Measurements from ENCODE around the gene PSMB5. TPM values are rescaled to one million over a fixed set of nuclear protein-coding genes. Genes with fewer than 3 reads are reported as not detected.

Gene PSMB5
- total RNA-seq, 1 experiment from 2014 or later: 165 TPM

- no peak for DNase-seq (ENCODE audit: low read depth, low spot score)
- in situ Hi-C loops (cut with HindIII; ENCODE audit: low pct_unique_long_range_greater_than_20kb, low sequenced_read_pairs): no loop called here
Observed at GRCh38 chr14:23063601-23064000, 28.9 kb upstream of the PSMB5 start.

GRCh38 chr14:23062002-23062401, 27.3 kb upstream of the PSMB5 start:
- in situ Hi-C loops (cut with HindIII; ENCODE audit: low pct_unique_long_range_greater_than_20kb, low sequenced_read_pairs): no loop called here
- peak; percentile 51 for DNase-seq (ENCODE audit: low read depth, low spot score)

- no peak for DNase-seq (ENCODE audit: low read depth, low spot score)
- in situ Hi-C loops (cut with HindIII; ENCODE audit: low pct_unique_long_range_greater_than_20kb, low sequenced_read_pairs): no loop called here
Observed at GRCh38 chr14:23060536-23061260, 26.0 kb upstream of the PSMB5 start.

DNA sequence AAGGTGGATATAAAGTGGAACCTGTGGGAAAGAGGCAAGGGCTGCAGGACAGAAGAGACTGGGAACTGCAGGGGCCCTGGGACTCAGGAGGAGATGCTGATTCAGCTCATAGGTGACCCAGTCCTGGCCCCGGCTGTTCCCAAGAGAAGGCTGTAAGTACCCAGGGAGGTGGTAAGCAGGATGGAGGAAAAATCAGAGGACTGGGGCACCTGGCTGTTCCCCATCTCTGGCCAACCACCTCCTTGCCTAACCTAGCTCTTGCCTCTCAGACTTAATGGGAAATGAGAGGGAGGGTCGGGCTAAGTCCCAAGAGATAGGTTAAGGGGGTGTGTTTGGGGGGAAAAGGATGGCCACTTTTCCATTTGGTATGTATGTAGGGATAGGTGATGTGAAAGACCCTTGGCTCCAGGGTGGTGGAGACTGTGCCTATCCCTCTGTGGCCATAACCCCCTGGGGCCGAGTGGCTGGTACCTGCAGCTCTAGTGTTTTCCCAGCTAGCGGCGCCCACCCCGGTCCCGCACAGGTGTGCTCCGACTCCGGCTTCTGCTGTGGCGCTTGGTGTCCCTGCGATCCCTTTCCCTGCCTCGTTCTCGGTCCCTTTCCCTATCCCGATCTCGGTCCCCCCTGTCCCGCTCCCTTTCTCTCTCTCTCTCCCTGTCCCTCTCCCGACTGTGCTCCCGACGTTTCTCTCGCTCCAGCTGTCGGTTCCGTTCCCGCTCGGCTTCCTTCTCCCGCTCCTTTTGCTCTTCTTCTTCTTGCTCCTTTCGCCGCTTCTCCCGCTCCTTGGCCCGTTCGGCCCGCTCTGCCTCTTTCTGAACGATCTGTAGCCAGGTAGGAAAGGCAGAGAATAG, 24.2 kb upstream of the PSMB5 start:
- in situ Hi-C loops (cut with HindIII; ENCODE audit: low pct_unique_long_range_greater_than_20kb, low sequenced_read_pairs): no loop called here
- DNase-seq (ENCODE audit: low read depth, low spot score): peak; percentile 11

DNA sequence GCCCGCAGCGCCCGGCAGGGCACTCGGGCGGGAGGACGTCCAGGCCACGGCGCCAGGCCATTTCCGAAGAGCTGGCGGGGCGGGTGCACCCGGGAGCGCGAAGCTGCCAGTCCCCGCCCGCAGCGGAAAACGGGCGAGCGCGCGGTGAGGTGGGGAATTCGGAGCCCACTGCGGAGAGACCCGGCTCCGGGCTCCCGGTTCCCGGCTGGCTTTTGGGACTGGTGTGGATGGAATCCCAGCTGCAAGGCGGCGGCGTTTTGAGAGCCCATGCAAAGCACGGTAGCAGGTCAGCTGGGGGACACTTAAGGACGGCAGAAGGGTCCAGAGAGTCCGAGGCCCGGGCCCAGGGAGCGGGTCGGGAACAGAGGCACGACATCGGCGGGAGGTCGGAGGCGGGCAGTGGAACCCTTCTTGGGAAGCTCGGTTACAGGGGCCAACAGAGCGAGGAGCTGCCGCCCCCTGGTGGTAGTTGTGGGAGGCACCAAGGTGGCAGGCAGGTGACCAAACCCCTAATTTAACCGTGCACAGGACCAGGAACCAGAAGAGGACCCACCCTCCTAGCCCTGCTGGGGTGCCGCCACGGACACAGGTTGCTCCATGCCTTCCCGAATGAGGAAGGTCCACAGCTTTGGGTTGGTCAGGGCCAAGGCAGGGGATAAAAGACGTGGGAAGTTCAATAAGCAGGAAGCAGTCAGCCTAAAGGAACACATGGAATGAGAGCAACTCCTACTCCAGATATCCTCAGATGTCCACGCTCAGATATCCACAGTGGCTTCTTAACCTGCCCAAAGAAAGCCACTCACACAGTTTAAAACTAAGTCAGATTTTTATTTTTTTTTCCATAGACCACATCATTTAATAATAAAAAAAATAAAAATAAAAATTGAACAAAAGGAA, 23.3 kb upstream of the PSMB5 start:
- in situ Hi-C loops (cut with HindIII; ENCODE audit: low pct_unique_long_range_greater_than_20kb, low sequenced_read_pairs): no loop called here
- peak; percentile 82 for DNase-seq (ENCODE audit: low read depth, low spot score)

DNA sequence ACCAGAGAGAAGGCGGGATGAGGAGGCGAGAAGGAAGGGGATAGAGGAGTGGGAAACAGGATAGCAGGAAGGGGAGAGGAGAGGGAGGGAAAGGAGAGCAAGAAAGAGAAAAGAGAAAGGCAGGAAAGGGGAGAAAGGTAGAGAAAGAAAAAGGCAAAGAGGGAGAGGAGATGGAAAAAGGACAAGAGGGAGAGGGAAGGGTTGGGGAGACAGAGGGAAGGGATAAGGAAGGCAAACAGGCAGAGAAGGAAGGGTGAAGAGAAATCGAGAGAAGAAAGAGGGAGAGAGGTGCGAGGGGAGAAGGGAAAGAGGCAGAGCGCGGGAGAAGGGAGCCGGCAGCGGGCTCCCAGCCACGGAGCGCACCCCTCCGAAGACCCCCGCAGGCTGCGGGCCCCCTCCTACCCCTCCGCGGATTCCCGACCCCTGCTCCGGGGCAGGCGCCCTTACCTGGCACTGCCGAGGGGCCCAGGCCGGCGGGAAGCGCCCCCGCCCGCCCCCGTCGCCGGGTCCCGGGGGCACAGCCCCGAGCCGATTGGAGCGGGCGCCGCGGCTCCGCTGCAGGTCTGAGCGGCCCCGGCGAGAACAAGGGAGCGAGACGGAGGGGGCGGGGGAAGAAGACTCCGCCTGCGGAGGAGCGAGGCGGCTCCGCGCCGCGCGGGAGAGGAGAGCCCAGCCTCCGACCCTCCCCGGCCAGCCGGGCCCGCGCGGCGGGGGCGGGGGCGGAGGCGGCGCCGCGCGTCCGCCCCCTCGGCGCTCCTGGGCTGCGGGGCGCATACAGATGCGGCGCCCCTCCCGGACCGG, 22.5 kb upstream of the PSMB5 start, which contains the start of gene CDH24:
CDH24 (minus strand) TSS at position 565 of the 801 bp plus-strand sequence. CDS start 1,787 bp downstream, outside the sequence.
- DNase-seq (ENCODE audit: low read depth, low spot score): peak; percentile 51
- in situ Hi-C loops (cut with HindIII; ENCODE audit: low pct_unique_long_range_greater_than_20kb, low sequenced_read_pairs): no loop called here

DNA sequence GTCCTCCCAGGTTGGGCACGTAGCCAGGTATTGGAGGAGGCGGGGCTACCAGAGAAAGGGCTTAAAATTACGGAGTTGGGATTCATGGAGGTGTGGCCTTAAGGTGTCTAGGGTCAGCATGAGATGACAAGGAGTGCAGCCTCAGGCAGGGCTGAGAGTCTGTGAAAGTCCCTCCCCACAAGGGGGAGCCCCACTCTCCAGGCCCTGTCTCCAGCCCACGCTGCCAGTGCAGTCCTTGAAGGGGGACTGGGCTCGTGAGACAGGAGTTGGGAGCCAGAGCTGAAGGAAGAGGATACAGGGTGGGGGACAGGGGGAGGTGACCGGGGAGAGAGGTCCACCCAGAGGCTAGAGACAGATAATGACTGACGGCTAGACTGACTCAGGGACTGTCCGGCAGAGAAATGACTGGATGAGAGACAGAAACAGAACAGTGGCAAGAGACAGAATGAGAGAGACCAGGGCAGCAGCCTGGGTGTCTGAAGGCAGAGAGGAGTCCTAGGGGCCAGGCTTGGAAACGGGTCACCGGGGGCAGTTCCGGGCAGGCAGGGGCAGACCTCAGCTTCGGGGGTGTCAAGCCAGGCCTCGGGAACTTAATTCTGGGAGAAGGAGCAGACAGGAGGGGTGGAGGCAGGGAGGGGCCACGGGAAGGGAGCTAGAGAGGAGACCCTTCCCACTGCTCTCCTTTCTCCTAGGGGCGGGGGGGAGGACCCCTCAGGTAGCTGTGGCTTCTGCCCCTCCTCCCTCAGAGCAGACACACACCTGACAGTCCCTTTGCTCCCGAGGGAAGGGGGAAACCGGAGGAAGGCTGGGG, 21.6 kb upstream of the PSMB5 start:
- in situ Hi-C loops (cut with HindIII; ENCODE audit: low pct_unique_long_range_greater_than_20kb, low sequenced_read_pairs): no loop called here
- peak; percentile 75 for DNase-seq (ENCODE audit: low read depth, low spot score)

- no peak for DNase-seq (ENCODE audit: low read depth, low spot score)
Observed at GRCh38 chr14:23055621-23056144, 21.0 kb upstream of the PSMB5 start.

GRCh38 chr14:23055147-23055550, 20.4 kb upstream of the PSMB5 start:
- no peak for DNase-seq (ENCODE audit: low read depth, low spot score)
- in situ Hi-C loops (cut with HindIII; ENCODE audit: low pct_unique_long_range_greater_than_20kb, low sequenced_read_pairs): no loop called here

More at GRCh38 chr14:23055621-23056144, 21.0 kb upstream of the PSMB5 start:
- in situ Hi-C loops (cut with HindIII; ENCODE audit: low pct_unique_long_range_greater_than_20kb, low sequenced_read_pairs): no loop called here

- in situ Hi-C loops (cut with HindIII; ENCODE audit: low pct_unique_long_range_greater_than_20kb, low sequenced_read_pairs): no loop called here
- DNase-seq (ENCODE audit: low read depth, low spot score): no peak
Observed at GRCh38 chr14:23054000-23054811, 19.5 kb upstream of the PSMB5 start.

GRCh38 chr14:23053426-23053825, 18.7 kb upstream of the PSMB5 start:
- in situ Hi-C loops (cut with HindIII; ENCODE audit: low pct_unique_long_range_greater_than_20kb, low sequenced_read_pairs): no loop called here
- no peak for DNase-seq (ENCODE audit: low read depth, low spot score)

- in situ Hi-C loops (cut with HindIII; ENCODE audit: low pct_unique_long_range_greater_than_20kb, low sequenced_read_pairs): no loop called here
- DNase-seq (ENCODE audit: low read depth, low spot score): no peak
Observed at GRCh38 chr14:23052671-23053070, 18.0 kb upstream of the PSMB5 start.

DNA sequence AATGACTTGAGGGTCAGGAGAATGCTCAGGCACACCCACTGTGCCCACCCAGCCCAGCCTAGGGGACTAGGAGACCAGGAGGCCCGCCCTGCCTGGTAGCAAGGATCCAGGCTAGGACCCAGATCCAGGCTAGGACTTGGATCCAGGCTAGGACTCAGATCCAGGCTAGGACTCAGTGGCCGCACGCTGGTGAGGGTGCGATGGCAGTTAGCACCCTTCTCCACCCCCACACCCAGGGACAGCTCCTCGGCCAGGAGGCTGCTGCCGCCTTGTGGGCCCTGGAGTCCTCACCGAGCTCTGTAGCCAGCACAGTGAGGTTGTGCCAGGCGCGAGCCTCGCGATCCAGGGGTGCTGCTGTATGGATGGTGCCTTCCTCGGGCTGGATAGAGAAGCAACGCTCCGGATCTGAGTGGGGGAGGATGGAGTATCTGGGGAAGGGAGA, 17.5 kb upstream of the PSMB5 start:
- DNase-seq (ENCODE audit: low read depth, low spot score): peak; percentile 46
- in situ Hi-C loops (cut with HindIII; ENCODE audit: low pct_unique_long_range_greater_than_20kb, low sequenced_read_pairs): no loop called here

DNA sequence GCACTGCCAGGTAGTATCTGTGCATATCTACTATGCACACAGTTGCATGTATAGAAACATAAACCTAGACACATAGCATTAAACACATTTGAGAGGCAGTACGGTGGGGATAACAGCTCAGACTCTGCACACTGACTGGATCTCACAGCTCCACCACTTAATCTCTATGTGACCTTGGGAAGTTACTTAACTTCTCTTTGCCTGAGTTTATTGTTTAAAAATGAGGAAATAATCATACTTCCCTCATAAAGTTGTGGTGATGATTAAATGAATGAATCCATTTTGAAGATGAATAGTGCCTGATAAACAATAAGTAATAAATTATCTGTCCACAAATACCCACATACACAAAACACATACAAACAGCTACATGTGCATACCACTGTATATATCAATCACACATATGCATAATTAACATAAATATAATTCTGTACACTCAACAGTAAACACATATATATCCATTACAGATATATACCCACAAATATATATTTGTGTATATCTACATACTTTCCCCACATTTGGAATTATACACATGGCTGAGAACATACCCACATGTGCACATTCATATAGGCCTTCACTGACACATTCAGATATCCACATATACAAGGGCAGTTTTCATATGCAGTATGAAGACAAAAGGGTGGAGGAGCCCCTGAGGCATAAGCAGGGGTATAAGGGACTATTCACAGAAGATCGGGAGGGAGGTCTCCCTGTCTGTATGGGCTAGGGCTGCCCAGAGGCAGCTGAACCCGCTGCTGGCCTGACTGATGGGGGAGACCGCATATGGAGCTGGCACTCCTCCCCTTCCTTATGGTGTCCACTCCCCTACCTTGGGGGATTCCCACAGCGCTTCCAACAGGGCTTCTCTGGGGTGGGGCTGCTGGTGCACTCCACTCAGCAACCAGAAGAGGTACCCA, 16.7 kb upstream of the PSMB5 start:
- in situ Hi-C loops (cut with HindIII; ENCODE audit: low pct_unique_long_range_greater_than_20kb, low sequenced_read_pairs): no loop called here

More for the DNA sequence above, 16.7 kb upstream of the PSMB5 start:
- DNase-seq (ENCODE audit: low read depth, low spot score): no peak

Measured in SK-MEL-5 (cell line).